Measurements from ENCODE around the gene PLAAT5.
A peak's percentile ranks its signal among the peaks of the same experiment; 100 is the strongest.
"Not testable (repeated sequence)": the region's sequence is repeated elsewhere in the genome, so short reads cannot be mapped to it uniquely, and the experiment has no call there.

PLAAT5 gene

GRCh38 chr11:63485777-63486176 lies 5.2 kb downstream of the PLAAT5 start:
- no peak for DNase-seq (ENCODE audit: low read depth in 4 of 4, low spot score in 1 of 4)

- DNase-seq (ENCODE audit: low read depth in 4 of 4, low spot score in 1 of 4): no peak
These were observed 10.9 kb downstream of the PLAAT5 start for GRCh38 chr11:63480039-63480438.

GRCh38 chr11:63478896-63479295 lies 12.1 kb downstream of the PLAAT5 start:
- peak in 2 of 4 experiments; percentile 12 to 17 for DNase-seq (ENCODE audit: low read depth in 4 of 4, low spot score in 1 of 4)

- DNase-seq (ENCODE audit: low read depth in 4 of 4, low spot score in 1 of 4): no peak
These were observed 14.3 kb downstream of the PLAAT5 start for GRCh38 chr11:63476618-63477017.

GRCh38 chr11:63472372-63472771 lies 18.6 kb downstream of the PLAAT5 start:
- no peak for DNase-seq (ENCODE audit: low read depth in 4 of 4, low spot score in 1 of 4)

GRCh38 chr11:63470311-63470710 lies 20.7 kb downstream of the PLAAT5 start:
- DNase-seq (ENCODE audit: low read depth in 4 of 4, low spot score in 1 of 4): no peak

GRCh38 chr11:63462137-63462536 lies 28.8 kb downstream of the PLAAT5 start:
- DNase-seq (ENCODE audit: low read depth in 4 of 4, low spot score in 1 of 4): no peak

- DNase-seq (ENCODE audit: low read depth in 4 of 4, low spot score in 1 of 4): no peak
These were observed 31.4 kb downstream of the PLAAT5 start for GRCh38 chr11:63459586-63459985.

GRCh38 chr11:63448646-63449045 lies 42.3 kb downstream of the PLAAT5 start:
- DNase-seq (ENCODE audit: low read depth in 4 of 4, low spot score in 1 of 4): no peak

GRCh38 chr11:63445720-63446119 lies 45.2 kb downstream of the PLAAT5 start:
- DNase-seq (ENCODE audit: low read depth in 4 of 4, low spot score in 1 of 4): peak in 1 of 4 experiments; percentile 2

GRCh38 chr11:63445118-63445517 lies 45.8 kb downstream of the PLAAT5 start:
- DNase-seq (ENCODE audit: low read depth in 4 of 4, low spot score in 1 of 4): no peak

GRCh38 chr11:63444160-63444559 lies 46.8 kb downstream of the PLAAT5 start:
- no peak for DNase-seq (ENCODE audit: low read depth in 4 of 4, low spot score in 1 of 4)

GRCh38 chr11:63443714-63444113 lies 47.3 kb downstream of the PLAAT5 start:
- DNase-seq (ENCODE audit: low read depth in 4 of 4, low spot score in 1 of 4): no peak

- not testable (repeated sequence) for DNase-seq (ENCODE audit: low read depth in 4 of 4, low spot score in 1 of 4)
These were observed 55.1 kb downstream of the PLAAT5 start for GRCh38 chr11:63435831-63436230.

- not testable (repeated sequence) for DNase-seq (ENCODE audit: low read depth in 4 of 4, low spot score in 1 of 4)
These were observed 55.6 kb downstream of the PLAAT5 start for GRCh38 chr11:63435351-63435750.

- DNase-seq (ENCODE audit: low read depth in 4 of 4, low spot score in 1 of 4): not testable (repeated sequence)
These were observed 60.2 kb downstream of the PLAAT5 start for GRCh38 chr11:63430731-63431130.

GRCh38 chr11:63427971-63428508 lies 62.9 kb downstream of the PLAAT5 start:
- DNase-seq (ENCODE audit: low read depth in 4 of 4, low spot score in 1 of 4): no peak

GRCh38 chr11:63417174-63417852 lies 73.7 kb downstream of the PLAAT5 start:
- DNase-seq (ENCODE audit: low read depth in 4 of 4, low spot score in 1 of 4): no peak

Measured in stimulated activated CD4-positive, alpha-beta T cell treated with anti-CD3 and anti-CD28 coated beads, Interleukin-1b, Interleukin-23, amount 100 ng/mL, for 24 hours (primary cell).